GM19043 (cell line): ENCODE results near the gene PREPL.

Source experiments
- ATAC-seq: cut with Tn5 transposase; IDR thresholded peaks from one replicate; pipeline ENCODE4 v1.9.1; 2021; ENCODE audit warnings: low read depth; ENCODE audit not compliant: unreplicated experiment

The PREPL gene

DNA sequence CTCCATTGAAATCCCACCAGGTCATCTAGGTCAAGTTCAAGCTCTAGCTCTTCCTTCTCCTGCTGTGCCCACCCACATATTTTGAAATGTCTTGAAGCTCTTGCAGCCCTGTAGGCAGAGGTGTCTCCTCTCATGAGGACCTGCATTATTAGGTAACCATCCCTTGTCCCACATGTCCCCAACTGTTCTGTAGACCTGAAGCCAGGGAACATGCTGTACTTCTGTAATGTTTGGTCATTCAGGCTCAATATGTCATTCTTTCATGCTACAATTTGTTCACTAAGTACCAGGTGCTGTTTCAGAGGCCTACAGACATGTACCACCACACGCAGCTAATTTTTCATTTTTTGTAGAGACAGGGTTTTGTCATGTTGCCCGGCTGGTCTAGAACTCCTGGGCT, 63.9 kb downstream of the PREPL start:
- ATAC-seq, result no peak

DNA sequence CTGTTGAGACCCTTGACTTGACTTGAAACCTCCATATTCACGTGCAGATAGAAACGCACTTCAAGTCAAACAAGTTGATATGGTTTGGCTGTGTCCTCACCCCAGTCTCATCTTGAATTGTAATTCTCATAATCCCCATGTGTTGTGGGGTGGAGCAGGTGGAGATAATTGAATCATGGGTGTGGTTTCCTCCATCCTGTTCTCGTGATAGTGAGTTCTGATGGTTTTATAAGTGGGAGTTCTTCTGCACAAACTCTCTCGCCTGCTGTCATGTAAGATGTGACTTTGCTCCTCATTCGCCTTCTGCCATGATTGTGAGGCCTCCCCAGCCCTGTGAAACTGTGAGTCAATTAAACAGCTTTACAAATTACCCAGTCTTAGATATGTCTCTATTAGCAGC, 64.6 kb downstream of the PREPL start:
- ATAC-seq, result no peak

DNA sequence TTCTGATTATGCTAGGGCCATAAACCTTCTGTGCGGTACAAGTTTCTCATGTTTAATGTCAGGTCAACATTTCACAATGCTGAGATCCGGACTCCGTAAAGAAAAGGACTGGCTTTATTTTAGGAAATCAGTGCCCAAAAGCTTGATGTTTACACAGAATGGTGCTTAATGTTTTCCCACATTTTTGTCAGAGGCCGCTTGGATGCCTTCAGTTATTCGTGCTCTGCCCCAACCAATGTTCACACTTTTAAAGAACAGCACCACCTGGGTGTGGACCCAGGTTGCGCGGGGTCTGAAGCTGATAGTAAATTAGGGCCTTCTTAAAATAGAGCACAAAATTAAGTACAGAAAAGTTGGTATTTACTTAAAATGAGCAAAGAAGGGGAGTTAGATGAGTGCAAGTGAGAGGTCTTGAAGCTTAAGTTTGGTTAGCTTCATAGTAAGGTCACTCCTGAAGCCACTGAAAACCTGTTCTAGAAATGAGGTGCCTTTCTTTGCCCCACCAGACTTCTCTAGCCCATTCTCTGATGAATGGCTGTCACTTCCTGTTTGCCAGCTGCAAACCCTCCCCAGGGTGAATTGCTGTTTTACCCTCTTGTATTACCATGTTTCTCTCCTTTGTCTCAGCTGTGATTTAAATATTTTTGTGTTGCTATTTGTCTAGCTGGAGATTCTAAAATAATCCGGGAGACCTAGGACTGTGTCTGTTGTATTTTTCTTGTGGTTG, 65.5 kb downstream of the PREPL start:
- ATAC-seq, result no peak

DNA sequence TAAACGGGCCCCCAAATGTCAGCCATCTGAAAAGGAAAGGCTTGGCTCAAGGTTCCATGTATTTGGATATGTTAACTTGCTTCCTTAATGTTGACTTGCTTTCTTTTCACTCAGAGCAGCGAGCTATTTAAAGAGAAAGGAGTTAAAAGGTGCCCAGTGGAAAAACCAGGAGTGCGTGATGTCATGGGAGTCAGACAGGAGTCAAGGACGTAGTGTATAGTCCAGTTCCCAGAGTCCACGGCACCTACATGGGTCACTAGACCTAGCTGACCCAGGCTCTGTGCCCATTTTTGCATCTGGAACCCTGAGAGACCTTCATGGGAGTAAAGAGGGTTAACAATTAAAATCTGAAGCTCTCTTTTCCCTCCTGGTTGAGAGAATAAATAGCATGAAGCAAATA, 66.2 kb downstream of the PREPL start:
- no peak for ATAC-seq

DNA sequence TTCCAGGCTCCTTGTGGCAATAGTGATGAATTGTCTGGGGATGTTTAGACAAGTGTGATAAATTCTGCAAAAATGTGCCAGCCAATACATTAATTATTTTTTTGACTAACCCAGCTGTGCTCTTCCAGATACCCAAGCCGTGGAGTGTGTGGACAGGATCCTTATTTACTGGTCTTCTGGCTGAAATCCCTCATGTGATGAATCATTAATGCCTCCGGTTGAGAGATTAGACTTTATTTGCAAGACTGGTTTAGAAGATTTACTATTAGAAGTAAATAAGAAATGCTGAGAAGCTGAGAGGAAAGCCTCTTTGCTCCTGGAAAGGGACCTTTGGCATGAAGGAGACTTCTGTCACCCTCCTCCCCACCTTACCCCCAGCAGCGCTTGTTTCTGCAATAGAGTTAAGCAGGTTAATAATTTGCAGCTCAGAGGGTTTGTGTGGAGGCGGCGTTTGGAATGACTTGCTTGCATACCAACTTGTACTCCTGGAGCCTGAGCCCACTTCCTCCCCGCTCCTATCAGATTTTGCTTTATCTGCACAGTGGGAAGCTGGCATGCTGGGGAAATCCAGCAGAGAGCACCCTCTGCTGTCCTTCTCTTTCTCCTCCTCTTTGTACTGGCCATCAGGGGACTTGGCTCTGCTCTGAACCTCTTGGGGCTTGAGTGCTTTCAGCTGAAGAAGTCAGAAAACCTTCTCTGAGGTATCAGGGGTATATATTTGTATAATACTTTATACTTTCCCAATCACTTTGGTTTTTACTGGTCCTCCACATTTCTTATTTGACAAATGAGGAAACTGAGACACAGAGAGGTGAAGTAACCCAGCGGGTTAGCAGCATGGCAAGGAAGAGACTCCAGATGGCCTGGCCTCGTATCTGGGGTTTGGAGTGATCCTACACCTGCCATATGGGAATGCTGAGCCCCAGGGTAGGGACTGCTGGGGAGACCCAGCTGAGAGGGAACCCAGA, 69.7 kb downstream of the PREPL start:
- no peak for ATAC-seq

DNA sequence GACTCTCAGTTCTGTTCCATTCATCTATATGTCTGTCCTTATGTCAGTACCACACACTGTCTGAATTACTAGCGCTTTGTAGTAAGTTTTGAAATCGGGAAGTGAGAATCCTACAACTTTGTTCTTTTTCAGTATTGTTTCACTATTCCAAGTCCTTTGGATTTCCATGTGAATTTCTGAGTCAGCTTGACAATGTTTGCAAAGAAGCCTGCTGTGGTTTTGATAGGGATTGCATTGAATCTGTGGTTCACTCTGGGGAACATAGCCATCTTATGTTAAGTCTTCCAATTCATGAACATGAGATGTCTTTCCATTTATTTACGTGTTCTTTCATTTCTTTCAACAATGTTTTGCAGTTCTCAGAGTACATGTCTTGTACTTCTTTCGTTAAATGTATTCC, 71.0 kb downstream of the PREPL start:
- ATAC-seq, result no peak

DNA sequence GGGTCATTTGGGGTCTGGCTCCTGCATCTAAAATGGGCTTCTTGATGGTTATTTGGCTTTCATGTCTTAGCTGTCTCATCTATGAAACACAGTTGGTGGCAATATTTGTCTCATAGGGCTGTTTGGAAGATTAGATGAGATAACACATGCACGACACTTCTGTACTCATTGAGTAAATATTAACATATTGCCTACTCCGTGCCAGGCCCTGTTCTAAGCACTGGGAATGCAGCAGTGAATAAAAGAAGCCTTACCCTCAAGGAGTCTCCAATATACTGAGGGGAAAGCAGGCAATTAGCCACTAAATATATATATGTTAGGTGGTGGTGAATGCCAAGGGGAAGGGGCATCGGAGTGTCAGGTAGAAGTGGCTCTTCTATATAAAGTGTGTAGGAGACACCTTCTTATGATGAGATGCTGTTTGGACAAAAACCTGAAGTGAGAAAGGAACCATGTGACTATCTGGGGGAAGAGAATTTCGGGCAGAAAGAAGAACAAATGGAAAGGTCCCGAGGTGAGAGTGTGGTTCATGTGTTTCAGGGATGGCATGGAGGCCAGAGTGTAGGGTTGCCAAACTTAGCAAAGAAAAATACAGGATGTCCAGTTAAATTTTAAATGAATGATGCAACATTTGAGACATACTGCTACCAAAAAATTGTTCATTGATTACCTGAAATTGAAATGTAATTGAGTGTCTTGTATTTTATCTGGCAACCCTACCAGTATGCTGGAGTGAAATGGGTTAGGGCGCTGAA, 74.2 kb downstream of the PREPL start:
- ATAC-seq, result no peak

DNA sequence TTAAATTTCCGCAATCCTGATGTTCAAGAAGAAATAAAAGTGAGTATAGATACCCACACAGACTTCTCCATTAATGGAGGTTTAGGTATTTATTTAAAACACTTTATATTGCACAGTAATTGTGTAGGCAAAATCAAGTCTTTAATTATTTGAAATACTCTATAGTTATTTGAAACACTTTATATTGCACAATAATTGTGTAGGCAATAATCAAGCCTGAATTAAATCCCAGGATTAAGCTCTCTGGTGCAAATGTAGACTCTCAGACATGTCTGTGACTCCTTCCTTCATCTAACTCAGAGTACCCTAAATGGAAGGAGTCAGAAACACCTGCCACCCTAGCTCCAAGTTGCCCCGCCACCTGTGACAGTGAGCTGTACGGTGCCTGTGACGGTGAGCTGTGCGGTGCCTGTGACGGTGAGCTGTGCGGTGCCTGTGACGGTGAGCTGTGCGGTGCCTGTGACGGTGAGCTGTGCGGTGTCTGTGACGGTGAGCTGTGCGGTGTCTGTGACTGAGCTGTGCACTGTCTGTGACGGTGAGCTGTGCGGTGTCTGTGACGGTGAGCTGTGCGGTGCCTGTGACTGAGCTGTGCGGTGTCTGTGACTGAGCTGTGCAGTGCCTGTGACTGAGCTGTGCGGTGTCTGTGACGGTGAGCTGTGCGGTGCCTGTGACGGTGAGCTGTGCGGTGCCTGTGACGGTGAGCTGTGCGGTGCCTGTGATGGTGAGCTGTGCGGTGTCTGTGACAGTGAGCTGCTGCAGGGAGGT, 75.0 kb downstream of the PREPL start:
- ATAC-seq, result no peak

DNA sequence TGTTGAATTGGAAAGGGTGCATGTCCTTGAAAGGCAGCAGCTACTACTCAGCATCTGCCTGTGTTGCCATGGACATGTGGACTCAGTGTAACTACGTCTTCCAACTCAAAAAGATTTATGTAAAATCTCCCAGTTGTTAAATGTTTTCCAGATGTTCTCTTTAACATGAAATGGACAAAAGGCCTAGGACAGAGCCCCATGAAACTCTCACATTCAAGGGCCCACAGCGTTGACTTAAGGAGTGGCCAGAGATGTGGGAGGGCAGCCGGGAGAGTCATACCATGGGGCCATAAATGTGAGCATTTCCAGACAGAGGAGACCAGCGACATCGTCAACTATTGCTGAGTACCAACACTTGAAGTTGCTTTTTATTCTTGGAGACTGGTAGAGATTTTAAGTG, 76.1 kb downstream of the PREPL start:
- no peak for ATAC-seq

DNA sequence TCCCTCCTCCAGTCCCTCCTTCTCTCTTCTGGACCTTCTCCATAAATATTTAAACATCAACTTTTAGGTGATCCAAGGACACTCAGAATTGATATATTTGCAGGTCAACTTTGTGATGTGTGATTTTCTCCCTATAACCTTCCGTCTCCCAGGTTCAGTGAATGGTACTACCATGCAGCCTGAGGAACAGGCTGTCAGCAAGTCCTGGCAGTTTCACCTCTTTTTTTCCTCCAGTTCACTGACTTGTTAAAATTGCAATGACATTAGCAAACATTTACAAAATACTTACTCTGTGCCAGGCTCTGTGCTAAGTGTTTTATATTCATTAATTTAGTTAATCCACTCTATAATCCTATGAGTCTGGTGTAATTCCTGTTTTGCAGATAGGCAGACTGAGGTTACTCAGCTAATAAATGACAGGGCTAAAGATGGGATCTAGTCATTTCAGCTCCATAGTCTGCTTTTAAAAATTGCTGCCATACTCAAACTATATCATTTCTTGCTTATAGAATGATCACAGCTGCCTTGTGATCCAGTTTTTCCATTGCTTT, 78.1 kb downstream of the PREPL start:
- ATAC-seq, result no peak

DNA sequence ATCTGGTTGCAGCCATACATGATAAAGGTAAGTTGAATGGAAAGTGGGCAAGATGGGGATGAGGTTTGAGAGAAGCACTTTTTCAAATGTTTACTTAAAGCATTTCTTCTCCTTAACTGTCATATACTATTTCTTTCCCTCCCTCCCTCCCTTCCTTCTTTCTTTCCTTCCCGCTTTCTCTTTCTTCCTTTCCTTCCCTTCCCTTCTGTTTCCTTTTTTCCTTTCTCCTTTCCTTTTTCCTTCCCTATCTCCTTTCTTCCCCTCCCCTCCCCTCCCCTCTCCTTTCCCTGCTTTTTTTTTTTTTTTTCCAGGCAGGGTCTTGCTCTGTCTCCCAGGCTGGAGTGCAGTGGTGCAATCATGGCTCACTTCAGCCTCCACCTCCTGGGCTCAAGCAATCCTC, 80.4 kb downstream of the PREPL start:
- no peak for ATAC-seq

DNA sequence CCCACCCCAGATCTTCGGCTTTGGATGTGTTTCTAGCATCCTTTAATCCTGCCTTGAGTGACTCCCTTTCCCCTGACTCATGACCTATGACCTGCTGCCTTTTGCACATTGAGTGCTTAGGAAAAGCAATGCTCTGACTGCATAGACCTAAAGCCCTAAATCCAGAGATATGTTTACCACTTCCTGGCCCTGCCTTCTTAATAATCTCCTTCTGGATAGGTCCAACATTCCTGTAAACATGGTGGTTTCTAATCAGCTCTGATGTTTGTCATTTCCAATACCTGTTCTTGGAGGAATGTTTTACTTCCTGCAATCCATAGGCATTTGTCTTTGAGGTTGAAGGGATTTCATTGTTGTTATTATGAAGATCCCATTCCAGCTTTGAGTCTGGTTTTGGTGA, 83.8 kb downstream of the PREPL start:
- no peak for ATAC-seq

DNA sequence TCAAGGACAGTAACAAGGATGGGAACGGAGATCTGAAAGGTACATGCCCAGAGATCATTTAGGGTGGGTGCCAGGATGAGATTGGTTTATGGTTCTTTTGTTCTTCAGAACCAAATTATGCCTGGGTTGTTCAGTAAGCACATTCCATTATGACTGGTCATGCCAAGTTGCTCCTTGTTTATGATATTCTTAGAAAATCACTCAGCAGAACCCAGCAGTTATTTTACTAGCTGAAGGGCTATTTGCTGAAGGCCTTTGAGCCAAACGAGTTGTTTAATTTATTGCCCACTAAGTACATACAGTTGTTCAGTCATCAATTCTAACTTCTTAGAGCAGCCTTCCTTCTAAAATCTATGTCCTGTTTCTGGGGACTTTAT, 85.4 kb downstream of the PREPL start:
- no peak for ATAC-seq

DNA sequence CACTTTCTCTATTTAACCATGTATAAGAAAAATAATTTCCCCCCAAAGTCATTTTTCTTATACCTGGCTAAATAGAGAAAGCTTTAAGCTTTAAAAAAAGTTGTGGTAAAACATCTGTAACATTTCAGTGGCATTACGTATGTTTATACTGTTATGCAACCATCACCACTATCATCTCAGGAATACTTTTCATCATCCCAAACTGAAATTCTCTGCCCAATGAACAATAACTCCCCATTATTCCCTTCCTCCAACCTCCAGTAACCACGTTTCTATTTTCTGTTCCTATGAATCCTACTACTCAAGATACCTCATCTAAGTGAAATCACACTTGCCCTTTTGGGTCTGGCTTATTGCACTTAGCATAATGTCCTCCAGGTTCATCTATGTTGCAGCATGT, 87.7 kb downstream of the PREPL start:
- ATAC-seq, result no peak

DNA sequence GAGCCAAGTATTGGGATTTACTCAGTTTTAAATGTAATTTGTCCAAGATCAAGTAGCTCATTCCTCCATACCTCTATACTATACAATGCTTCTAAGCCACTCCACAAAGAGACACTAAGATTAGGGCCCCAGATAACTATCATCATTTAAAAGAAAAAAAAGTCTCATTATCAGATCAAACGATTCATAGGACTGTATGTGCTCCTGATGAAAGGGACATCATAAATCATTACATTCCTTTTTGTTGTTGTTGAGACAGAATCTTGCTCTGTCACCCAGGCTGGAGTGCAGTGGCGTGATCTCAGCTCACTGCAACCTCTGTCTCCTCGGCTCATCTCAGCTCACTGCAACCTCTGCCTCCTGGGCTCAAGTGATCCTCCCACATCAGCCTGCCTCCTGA, 88.2 kb downstream of the PREPL start:
- no peak for ATAC-seq

DNA sequence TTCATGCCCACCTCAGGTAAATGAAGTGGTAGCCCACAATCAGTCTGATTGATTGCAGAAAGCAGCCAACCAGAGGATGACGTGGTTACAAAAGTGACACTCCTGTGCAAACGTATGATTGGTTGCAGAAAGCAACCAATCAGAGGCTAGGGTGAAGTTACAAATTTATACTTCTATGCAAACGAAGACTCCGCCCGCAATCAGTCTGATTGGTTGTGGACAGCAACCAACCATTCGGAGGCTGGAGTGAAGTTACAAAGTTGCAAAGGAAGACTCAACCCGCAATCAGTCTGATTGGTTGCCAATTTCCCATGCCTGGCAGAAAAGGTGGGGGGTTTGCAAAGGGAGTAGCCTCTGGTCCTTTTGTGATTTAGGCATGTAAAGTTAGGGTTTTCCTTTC, 90.0 kb downstream of the PREPL start:
- no peak for ATAC-seq

DNA sequence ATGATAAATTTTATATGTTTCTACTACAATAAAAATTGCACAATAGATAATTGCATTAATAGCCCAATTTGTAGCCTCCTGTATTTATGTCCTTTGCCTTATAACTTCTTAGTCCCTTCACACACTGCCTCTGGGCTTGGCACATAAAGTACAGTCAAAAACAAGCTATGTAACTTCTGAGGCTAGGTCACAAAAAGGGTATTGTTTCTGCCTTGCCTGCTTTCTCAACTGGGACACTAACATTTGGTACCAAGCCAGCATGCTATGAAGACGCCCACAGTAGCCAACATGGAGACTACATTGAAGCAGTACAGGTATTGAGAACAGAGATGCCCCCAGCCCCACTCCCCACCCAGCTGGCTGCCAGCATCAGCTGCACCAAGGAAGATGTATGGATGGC, 91.5 kb downstream of the PREPL start:
- ATAC-seq, result no peak

DNA sequence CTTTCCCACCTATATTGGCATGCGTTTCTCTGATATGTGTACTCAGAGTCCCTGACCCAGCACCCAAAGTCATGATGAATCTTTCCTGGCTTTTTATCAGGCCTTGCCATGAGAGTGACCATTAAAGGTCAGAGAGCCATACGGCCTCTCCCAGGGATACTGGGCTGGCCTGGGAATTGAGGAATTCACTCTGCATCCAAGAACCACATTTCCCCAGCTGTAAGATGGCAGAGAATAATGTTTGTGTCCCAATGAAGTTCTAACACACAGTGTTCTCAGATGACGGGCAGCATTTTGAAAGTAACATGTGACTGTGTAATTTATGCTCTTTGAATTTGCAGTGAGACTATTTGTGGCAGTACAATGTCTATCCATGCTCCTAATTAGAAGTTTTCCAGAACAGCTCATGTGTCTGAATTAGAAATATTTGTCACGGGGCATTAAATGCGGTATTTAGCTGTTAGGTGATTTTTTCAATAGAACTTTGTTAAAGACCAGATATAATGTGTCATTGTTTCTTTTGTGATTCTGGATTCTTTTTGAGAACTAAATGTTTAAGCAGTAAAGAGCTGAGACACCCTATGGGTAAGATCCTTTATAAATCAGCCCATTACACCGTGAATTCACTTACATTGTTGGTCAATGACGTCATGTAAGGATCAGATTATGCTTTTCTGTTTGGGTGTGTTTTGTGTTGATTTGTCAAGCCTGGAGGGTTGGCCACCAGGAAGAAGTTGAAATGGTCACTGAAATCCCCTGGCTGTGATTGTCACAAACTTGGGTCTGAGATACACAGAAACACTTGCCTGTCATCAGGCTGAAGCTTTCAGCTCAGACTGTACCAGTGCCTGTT, 93.3 kb downstream of the PREPL start:
- ATAC-seq, result no peak
